GM19238 (cell line): ENCODE measurements around the gene MAT2A.
"Not testable (repeated sequence)": the region's sequence is repeated elsewhere in the genome, so short reads cannot be mapped to it uniquely, and the experiment has no call there.

Experiments used
- DNase-seq: peaks from one replicate; pipeline ENCODE4 v3.0.0; 2011; ENCODE audit warnings: low spot score; ENCODE audit not compliant: insufficient read length

MAT2A gene

DNA sequence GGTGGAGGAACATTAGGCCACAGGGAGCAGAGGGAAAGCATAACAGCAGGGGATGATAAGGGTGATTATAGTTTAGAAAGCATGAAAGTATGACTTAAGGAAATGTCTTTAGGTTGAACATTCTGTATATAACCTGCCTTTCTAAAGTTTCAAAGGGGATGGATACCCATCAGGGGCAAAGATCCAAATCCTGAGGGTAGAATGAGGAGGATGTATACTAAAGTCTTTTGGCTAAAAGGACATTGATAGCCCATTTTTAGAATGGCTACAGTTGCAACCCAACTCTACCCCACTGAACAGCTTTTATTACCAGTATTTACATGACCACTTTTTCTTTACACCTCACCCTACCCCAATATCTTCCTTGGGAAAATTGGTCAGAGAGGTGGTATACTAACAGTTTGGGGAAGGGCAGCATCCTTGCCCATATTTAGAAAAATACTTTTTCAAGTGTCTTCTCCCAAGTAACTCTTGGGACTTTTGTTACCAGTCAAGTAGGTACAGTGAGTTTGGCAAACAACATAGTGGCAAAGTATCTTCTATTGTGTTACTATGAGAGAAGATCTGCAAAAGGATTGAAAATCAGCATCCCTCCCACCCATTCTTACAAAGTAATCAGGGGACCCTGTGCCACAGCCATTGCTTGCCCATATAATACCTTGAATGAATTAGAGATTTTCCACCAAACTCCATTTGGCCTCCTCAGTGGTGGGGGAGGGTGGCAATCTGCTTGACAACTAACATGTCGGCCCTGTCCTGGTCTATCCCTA is 8.3 kb downstream of the MAT2A start:
- no peak for DNase-seq

DNA sequence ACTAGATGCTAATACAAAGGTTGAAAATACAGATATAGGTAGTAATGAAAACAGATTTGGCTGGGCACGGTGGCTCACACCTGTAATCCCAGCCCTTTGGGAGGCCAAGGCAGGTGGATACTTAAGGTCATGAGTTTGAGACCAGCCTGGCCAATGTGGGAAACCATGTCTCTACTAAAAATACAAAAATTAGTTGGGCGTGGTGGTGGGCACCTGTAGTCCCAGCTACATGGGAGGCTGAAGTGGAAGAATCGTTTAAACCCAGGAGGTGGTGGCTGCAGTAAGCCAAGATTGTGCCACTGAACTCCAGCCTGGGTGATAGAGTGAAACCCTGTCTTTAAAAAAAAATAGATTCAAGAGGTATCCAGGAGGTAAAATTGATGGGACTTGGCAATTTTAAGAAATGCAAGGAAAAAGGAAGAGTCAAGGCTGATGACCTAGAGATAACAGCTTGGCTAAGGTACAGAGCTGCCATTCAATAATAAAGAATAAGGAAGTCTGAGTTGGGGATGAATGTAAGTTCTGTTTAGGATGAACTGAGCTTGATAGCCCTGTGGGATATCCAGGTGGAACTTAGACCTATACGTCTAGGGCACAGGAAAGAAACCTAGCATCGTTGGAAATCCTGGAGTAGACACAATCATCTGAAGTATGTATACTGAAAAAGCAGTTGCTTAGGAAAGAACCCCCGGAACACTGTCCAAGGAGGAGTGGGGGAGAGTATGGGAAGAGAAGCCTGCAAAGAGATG is 9.1 kb downstream of the MAT2A start:
- no peak for DNase-seq

DNA sequence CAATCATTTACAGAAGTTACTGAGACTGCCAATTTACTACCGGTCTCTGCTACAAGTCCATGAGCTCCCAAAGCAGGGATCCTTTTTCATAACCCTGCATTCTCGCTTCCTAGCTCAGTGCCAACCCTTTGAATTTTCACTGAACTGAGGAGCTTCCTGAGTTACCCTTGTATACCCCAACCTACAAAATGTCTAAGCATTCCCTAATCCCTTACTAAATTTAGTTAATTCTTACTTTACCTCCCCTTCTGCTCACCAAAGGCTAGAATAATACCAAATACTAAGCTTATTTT is 9.6 kb downstream of the MAT2A start:
- no peak for DNase-seq

DNA sequence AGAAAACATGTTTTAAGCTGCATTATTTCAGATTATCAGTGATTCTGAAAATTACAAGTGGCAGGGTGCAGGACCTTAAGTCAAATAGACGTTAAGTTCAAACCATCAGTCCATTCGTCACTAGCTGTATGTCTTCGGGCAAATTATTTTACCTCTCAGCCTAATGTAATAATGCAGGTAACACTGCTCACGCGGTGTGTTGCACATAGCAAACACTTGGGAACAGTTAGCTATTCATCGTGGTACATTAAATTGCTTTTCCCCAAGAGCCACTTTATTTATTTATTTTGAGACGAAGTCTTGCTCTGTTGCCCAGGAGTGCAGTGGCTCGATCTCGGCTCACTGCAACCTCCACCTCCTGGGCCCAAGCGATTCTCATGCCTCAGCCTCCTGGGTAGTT is 10.1 kb downstream of the MAT2A start:
- DNase-seq = no peak

DNA sequence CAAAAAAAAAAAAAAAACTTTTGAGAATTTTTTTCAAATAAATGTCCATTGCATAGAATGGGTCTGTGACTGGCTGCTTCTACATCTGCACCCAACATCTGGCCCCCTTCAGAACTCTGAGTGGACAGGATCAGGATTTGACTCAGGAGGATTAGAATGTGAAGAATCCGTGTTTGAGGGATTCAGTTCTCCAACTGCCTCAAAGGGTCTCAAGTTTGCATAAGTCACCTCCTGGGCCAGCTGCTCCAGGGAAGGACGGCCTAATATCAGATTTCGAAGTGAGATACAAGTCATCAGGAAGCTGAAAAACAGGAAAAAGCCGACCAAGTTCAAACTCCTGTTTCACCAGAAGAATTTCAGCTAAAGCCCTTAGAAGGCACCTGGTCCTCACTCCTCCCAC is 10.9 kb downstream of the MAT2A start:
- DNase-seq = no peak

DNA sequence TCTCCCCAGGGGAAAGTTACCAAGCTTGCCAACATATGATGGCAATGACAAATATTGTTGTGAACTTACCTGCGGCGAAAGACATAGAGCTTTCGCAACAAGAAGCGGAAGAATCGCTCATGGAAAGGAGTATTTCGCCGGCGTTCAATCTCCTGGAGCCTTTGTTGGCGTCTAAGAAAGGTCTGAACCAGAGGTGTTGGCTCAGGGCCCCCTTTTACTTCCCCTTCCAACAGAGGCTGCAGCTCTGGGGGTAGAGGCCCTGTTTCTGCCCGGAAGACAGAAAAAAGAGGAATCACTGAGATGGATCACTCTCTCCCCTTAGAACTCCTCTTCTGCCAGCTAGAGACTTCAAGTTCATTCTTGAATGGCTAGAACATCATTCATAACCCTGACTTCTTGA is 11.5 kb downstream of the MAT2A start:
- DNase-seq = no peak

DNA sequence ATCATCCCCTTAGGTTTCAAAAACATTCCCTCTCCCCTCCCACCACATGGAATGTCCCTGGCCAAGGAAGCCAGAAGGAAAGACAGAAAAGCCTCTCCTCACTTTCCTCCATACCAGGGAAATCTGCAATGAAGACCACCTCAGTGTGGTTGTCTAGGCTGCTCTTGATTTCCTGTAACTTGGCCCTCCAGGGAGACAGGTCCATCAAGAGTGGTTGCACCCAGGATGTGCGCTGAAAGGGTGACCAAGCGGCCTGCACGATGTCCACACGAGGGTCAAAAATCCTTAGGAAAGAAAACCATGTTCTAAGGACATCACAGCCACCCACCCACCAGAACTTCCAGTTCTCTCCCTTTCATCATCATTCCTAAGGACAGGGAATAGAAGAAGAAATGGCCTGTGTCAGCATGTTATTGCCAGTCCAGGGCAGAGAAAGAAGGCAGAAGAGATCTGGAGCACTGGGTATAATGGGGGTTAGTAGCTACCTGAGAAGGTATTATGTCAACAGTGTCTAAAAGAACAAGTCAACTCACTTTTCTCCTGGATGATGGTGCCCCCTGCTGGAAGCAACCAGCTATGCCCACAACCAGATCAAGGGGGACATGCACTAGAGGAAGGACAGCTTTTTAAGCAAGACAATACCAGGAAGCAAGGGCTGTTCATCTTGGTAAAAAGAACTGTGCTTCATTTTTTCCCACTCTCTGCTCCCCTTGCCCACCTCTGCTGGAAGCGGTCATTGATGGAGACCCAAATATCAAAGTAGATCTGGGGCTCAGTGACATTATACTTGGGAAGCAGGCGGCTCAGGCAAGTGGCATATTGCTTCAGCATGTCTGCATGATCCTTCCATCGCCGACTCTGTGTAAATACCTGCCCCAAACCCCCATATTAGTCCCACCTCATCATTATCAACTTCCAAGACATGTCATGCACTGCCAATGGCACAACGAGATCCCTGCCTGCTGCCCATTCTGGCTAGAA is 13.0 kb downstream of the MAT2A start:
- DNase-seq = peak; percentile 40

DNA sequence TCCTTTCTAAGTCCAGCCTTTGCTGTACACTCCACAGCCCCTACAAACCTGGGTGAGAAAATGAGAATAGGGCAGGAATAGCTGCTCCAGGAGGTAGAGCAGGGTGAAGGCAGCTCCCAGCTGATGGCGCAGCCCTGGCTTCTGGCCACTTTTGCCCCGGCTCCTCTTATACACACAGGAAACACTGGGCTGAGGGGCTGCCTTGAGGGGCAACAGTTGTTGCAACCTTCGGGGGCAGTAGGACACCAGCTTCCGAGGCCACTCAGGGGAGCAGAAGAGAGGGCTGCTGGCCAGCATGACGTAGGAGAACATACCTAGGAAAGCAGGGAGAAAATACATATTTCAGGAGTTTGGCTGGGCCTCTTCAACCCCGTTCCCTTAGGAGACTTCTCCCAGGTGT is 14.2 kb downstream of the MAT2A start:
- no peak for DNase-seq

DNA sequence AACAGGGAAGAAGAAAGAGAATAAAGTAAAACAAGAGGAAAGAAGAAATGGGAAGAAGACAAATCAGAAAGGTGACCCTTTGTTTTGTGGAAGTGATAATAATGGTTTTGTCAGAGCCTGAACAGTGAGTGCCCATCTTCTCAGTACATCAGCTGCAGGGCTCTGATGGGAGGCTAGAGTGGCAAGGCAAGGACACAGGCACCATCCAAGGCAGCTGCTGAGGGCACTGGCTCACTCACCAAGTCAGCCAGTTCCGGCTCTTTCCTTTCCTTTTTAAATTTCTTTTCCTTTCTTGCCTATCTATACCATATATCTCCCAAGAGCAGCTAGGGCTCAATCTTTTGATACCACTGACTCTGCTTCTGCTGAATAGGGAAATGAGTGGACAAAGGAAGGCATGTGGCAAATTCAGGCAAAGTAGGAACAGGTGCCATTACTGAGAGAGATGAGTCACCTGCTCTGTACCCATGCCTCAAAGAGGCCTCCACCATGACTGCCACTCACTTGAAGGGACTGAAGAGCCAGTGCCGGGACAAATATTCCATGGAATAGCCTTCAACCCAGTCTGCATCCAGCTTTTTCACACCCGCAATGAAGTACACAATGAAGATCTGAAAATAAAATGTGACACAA is 16.1 kb downstream of the MAT2A start:
- DNase-seq = no peak

DNA sequence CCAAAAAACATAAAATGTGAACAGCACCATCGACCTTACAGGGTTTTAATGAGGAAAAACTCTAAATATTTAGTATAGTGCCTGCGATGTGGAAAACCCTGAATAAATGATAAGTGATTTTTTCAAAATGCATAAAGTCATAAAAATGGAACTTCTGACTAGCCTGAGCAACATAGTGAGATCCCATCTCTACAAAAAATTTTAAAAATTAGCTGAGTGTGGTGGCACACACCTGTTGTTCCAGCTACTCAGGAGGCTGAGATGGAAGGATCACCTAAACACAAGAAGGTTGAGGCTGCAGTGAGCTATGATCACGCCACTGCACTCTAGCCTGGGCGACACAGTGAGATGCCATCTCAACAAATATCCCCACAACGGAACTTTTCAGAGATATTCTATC is 18.2 kb downstream of the MAT2A start:
- DNase-seq = no peak

DNA sequence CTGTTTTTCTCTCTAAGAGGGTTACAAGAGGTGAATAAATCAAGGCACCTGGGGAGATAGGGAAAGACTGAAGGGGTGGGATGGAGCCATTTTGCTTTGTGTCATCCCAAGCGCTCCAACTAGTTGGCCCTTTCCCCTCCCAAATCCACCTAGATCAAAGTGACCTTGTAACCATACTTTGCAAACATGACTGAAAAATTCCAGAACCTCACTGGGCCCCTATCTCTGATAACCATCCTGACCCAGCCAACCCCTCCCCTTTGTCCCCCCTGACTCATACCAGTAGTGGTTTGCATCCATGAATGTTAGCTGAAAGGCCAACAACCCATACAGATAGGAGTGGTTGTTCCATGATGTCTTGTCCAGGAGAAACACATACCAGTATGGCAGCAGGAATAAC is 19.2 kb downstream of the MAT2A start:
- DNase-seq = no peak

DNA sequence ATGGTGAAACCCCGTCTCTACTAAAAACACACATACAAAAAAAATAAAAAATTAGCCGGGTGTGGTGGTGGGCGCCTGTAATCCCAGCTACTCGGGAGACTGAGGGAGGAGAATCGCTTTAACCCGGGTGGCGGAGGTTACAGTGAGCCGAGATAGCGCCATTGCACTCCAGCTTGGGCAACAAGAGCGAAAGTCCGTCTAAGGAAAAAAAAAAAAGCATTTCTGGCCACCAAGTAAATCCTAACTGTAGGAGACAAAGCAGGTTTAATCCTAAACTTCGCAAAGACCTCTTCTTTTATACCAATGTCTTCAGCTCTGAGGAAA is 21.4 kb downstream of the MAT2A start:
- DNase-seq = not testable (repeated sequence)

DNA sequence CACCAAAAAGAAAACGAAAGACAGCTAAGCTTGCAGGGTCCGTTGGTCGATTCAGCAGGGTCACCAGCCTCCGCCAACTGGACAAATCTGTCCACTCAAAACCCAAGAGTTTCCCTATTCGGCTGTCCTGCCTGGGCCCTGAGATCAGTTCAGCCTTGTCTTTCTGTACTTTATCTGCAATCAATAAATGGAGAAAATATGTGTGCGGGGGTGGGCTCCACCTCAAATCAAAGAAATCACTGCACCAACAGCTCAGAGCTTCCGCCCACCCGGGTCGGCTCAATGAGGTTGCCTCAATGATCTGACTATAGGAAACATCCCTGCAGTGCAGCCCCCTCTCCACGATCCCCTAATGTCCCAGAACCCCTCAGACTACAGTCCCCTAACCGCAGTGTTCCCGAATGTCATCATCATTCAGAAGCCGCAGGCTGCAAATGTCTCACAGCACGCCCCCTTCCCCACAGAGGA is 21.9 kb downstream of the MAT2A start:
- DNase-seq = no peak

DNA sequence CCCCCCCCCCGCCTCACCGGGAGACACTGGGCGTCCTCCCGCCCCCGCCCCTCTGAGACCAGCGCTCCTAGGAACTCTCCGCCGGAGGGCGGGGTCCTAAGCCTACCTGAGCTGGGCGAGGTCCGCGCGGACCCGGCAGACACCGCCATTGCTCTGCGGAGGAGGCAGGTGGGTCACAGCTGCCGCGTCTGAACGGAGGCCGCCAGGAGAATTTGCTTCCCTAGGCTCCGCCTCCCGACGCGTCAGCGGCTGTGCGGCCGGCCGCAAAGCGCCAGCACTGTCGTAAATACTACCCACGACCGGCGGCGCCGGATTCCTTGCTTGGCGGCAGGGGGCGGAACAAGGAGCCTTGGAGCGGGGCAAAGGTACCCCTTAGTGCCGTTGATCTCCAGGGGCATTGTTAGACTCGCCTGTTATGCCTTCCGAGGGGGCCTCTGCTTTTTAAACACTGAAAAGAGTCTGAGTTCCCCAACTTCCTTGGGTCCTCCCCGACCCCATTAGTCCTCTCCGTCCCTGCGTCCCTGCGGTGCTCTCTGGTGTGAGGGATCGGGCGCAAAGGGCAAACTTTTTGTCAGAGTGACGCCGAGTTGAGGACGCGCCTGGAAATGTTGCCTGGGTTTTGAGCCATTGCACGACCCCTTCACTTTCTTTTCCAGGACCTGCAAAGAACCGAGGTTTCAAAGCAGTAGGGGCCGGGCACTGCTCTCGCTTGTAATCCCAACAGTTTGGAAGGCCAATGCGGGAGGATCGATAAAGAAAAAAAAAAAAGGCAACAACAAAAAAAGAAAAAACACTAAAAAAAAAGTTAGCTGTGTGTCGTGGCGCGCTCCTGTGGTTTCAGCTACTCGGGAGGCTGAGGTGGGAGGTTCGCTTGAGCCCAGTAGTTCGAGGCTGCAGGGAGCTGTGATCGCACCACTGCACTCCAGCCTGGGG is 22.6 kb downstream of the MAT2A start, which contains the start of gene GGCX:
GGCX (minus strand) TSS at position 214 of the 933 bp plus-strand sequence; CDS start at position 149, 65 bp downstream.
- DNase-seq = peak; percentile 89

DNA sequence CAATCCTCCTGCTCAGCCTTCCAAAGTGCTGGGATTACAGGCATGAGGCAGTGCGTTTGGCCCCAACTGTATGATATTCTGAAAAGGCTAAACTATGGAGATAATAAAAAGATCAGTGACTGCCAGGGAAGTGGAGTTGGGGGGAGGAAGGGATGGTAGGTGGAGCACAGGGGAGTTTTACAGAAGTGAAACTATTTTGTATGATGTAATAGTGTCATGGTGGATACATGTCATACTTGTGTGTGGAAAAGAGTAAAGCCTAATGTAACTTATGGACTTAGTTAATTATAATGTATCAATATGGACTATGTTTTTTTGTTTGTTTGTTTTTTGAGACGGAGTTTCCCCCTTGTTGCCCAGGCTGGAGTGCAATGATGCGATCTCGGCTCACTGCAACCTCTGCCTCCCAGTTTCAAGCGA is 25.2 kb downstream of the MAT2A start:
- no peak for DNase-seq

DNA sequence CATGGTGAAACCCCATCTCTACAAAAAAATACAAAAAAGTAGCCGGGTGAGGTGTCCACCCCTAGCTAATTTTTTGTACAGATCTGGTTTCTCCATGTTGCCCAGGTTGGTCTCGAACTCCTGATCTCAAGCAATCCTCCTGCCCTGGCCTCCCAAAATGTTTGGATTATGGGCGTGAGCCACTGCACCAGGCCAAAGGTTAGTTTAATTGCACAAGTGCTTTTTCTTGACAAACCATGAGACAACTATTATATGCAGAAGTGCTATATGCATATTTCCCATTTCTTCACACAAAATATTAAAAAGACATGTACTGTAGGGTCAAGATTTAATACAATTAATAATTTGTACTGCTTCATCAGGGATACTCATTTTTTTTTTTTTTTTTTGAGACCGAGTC is 27.3 kb downstream of the MAT2A start:
- no peak for DNase-seq

DNA sequence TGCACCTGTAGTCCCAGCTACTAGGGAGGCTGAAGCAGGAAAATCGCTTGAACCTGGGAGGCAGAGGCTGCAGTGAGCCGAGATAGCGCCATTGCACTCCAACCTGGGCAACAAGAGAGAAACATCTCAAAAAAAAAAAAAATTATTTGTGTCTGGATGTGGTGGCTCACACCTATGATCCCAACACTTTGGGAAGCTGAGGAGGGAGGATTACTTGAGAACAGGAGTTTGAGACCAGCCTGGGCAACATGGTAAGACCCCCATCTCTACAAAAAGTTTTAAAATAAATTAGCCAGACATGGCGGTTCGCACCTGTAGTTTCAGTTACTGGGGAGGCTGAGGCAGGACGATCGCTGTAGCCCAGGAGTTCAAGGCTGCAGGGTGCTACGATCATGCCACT is 36.8 kb downstream of the MAT2A start:
- DNase-seq = no peak

DNA sequence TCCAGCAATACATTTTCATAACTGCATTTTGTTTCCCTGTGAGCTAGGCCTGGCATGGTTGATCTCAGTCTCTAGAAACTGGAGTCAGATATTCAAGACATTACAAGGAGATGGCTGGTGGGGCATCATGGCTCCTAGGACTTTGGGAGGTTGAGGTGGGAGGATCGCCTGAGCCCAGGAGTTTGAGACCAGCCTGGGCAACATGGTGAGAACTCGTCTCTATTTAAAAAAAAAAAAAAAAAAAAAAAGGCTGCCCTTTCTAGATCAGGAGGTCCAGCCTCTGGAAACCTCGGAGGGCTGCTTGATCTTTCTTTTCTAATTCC is 38.1 kb downstream of the MAT2A start:
- no peak for DNase-seq

DNA sequence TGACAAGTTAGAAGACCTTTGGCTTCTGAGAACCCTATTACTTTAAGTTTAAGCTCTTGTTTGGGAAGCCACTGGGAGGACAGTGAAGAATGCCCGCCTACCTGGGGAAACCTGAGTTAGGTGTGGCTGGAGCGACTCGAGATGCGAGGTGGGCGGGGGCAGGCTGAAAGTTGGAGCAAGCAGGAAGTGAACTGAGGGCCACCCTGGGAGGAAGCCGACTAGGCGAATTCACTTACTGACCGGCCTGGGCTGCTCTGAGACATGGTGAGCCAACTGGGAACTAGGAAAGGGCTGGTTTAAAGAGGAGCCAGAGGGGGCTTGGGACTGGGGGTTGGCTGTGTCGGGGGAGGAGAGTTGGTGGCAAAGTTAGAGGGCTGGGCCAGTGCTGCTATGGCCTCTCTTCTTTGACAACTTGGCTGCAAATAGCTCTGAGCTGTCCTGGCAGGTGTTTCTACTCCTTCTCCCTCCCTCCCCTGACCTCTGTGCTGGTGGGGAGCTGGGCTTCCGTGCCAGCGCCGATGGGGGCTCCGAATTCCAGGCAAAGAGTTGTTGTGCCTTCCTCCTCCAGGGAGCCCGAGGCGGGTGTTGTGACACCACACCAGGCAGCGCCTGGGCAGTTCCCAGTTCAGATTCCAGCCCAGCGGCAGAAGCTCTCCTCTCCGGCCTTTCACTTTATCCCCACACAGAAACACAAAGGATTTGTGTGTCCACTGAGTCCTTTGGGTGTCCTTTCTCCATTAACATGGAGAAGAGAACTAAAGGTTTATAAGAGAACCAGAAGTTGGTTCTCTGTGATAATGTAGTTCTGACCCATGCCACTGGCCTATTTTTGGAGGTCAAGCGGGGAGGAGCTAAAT is 38.6 kb downstream of the MAT2A start, which contains the start of gene VAMP8:
VAMP8 (plus strand) TSS at position 201 of the 857 bp plus-strand sequence; CDS start at position 262, 61 bp downstream.
- DNase-seq = peak; percentile 61
